H1 (cell line): ENCODE results near the gene RAB3GAP2. TPM values are rescaled to one million over a fixed set of nuclear protein-coding genes. Genes with fewer than 3 reads are reported as not detected.
"Not testable (repeated sequence)": the region's sequence is repeated elsewhere in the genome, so short reads cannot be mapped to it uniquely, and the experiment has no call there.

ENCODE experiments used
- CTCF ChIA-PET: fragments of 300-600 bp; sonication (Branson Sonifier 250); formaldehyde crosslinking; loops from one replicate; lab custom pipeline; 2021; ENCODE audit not compliant: partially characterized antibody; lab: Charles Lee
- POLR2A ChIA-PET: fragments of 300-600 bp; sonication (Branson Sonifier 250); formaldehyde crosslinking; loops from one replicate; lab custom pipeline; 2021; ENCODE audit warnings: inconsistent platforms; ENCODE audit not compliant: partially characterized antibody; lab: Charles Lee
- DNase-seq, 2 experiments: peaks; one replicate each; pipeline versions ENCODE4 v3.0.0 to v3.0.0-alpha.2; 2010 to 2022; ENCODE audit warnings: low spot score in 2 of 2, low read depth in 1 of 2, mixed read lengths in 1 of 2
- FAIRE-seq: peaks from 2 replicates; lab custom pipeline; 2011; peaks lifted over from hg19 to GRCh38; lab: Jason Lieb, UNC
- H2AFZ ChIP-seq: 2 replicates; pipeline ENCODE4 v1.8.1; 2012; ENCODE audit warnings: low read length, inconsistent platforms
- H2AK5ac ChIP-seq: 2 replicates; pipeline ENCODE4 v1.6.1; 2013; ENCODE audit warnings: low read depth, low read length
- H2BK120ac ChIP-seq: replicated peaks from 2 replicates; pipeline ENCODE3; 2013; ENCODE audit warnings: low read depth, low read length, inconsistent platforms
- H2BK12ac ChIP-seq: 2 replicates; pipeline ENCODE4 v1.6.1; 2013; ENCODE audit warnings: low read depth, low read length
- H2BK15ac ChIP-seq: 2 replicates; pipeline ENCODE4 v1.6.1; 2013; ENCODE audit warnings: low read length
- H2BK20ac ChIP-seq: 2 replicates; pipeline ENCODE4 v1.6.1; 2013; ENCODE audit warnings: low read length
- H2BK5ac ChIP-seq: 2 replicates; pipeline ENCODE4 v1.6.1; 2013; ENCODE audit warnings: low read depth, low read length
- H3K14ac ChIP-seq: 2 replicates; pipeline ENCODE4 v1.6.1; 2013; ENCODE audit warnings: inconsistent platforms; ENCODE audit not compliant: insufficient read length
- H3K18ac ChIP-seq: 2 replicates; pipeline ENCODE4 v1.6.1; 2013; ENCODE audit warnings: low read length; ENCODE audit errors: extremely low read depth
- H3K23ac ChIP-seq: 2 replicates; pipeline ENCODE4 v1.6.1; 2013; ENCODE audit warnings: inconsistent platforms; ENCODE audit not compliant: insufficient read length
- H3K23me2 ChIP-seq: 2 replicates; pipeline ENCODE4 v1.6.1; 2013; ENCODE audit warnings: low read depth, low read length
- H3K27ac ChIP-seq: 2 replicates; pipeline ENCODE4 v1.6.1; 2011; ENCODE audit warnings: low read depth, low read length, inconsistent platforms
- H3K27me3 ChIP-seq, 4 experiments: replicated peaks in 1 of 4; 1 replicate in 1 of 4; 2 replicates in 3 of 4; pipeline versions ENCODE4 v1.6.1 to v1.8.1; 2011 to 2013; ENCODE audit warnings: low read length in 3 of 4, mild to moderate bottlenecking in 3 of 4, inconsistent platforms in 2 of 4, mixed read lengths in 2 of 4, moderate library complexity in 1 of 4; ENCODE audit not compliant: control insufficient read depth in 3 of 4, insufficient read depth in 3 of 4; ENCODE audit errors: extremely low read depth in 1 of 4
- H3K36me3 ChIP-seq, 4 experiments: 2 replicates each; pipeline versions ENCODE4 v1.6.1 to v1.8.1; 2011 to 2013; ENCODE audit warnings: mild to moderate bottlenecking in 4 of 4, low read length in 3 of 4, moderate library complexity in 2 of 4, control low read depth in 1 of 4, inconsistent platforms in 1 of 4; ENCODE audit not compliant: insufficient read depth in 4 of 4, control insufficient read depth in 2 of 4
- H3K4ac ChIP-seq: replicated peaks from 2 replicates; pipeline ENCODE3; 2013; ENCODE audit warnings: low read length, low read depth, mixed read lengths, inconsistent platforms; ENCODE audit not compliant: insufficient read length
- H3K4me1 ChIP-seq, 4 experiments: replicated peaks in 1 of 4; 1 replicate in 1 of 4; 2 replicates in 3 of 4; pipeline versions ENCODE4 v1.6.1 to v1.8.1; 2011 to 2013; ENCODE audit warnings: low read length in 3 of 4, inconsistent platforms in 2 of 4, mixed read lengths in 1 of 4; ENCODE audit not compliant: insufficient read depth in 4 of 4, control insufficient read depth in 3 of 4
- H3K4me2 ChIP-seq, 2 experiments: 2 replicates each; pipeline versions ENCODE4 v1.6.1 to v1.8.1; 2011 to 2013; ENCODE audit warnings: low read depth in 2 of 2, low read length in 2 of 2, control low read depth in 1 of 2, inconsistent platforms in 1 of 2, mild to moderate bottlenecking in 1 of 2; ENCODE audit not compliant: insufficient read depth in 1 of 2
- H3K4me3 ChIP-seq, 4 experiments: fragments of 200-600, 300-600 bp in 1 of 4; sonication (generic), shearing (Covaris generic), sonication (Bioruptor Twin) in 1 of 4; 2 replicates each; pipeline versions ENCODE4 v1.5.1 to v1.8.1; 2011 to 2016; ENCODE audit warnings: low read length in 4 of 4, low read depth in 3 of 4, control low read depth in 2 of 4, inconsistent platforms in 2 of 4, mild to moderate bottlenecking in 2 of 4, mixed read lengths in 1 of 4, moderate library complexity in 1 of 4; ENCODE audit not compliant: insufficient read depth in 2 of 4; ENCODE audit errors: extremely low read depth in 1 of 4
- H3K56ac ChIP-seq: replicated peaks from 2 replicates; pipeline ENCODE3; 2013; ENCODE audit warnings: low read depth, mild to moderate bottlenecking, mixed read lengths, low read length, inconsistent platforms; ENCODE audit not compliant: insufficient read length
- H3K79me1 ChIP-seq: 2 replicates; pipeline ENCODE4 v1.6.1; 2013; ENCODE audit warnings: low read depth, low read length, control low read depth
- H3K79me2 ChIP-seq, 2 experiments: 2 replicates each; pipeline versions ENCODE4 v1.6.1 to v1.8.1; 2012 to 2013; ENCODE audit warnings: low read length in 2 of 2, mild to moderate bottlenecking in 2 of 2, inconsistent platforms in 1 of 2; ENCODE audit not compliant: insufficient read depth in 2 of 2, control insufficient read depth in 1 of 2
- H3K9ac ChIP-seq, 4 experiments: replicated peaks in 1 of 4; 1 replicate in 1 of 4; 2 replicates in 3 of 4; pipeline versions ENCODE4 v1.6.1 to v1.8.1; 2011 to 2013; ENCODE audit warnings: low read depth in 3 of 4, low read length in 3 of 4, control low read depth in 2 of 4, mild to moderate bottlenecking in 2 of 4, moderate library complexity in 2 of 4, inconsistent platforms in 1 of 4; ENCODE audit errors: extremely low read depth in 1 of 4
- H3K9me3 ChIP-seq, 2 experiments: 2 replicates each; pipeline versions ENCODE4 v1.6.1 to v1.8.1; 2012 to 2013; ENCODE audit warnings: mild to moderate bottlenecking in 2 of 2, moderate library complexity in 2 of 2, control low read depth in 1 of 2, inconsistent platforms in 1 of 2, low read depth in 1 of 2, low read length in 1 of 2, mixed read lengths in 1 of 2; ENCODE audit not compliant: insufficient read depth in 2 of 2
- H4K20me1 ChIP-seq, 2 experiments: replicated peaks in 1 of 2; 2 replicates each; pipeline versions ENCODE3 to v1.8.1; 2011 to 2013; ENCODE audit warnings: inconsistent platforms in 2 of 2, low read length in 2 of 2, mild to moderate bottlenecking in 1 of 2; ENCODE audit not compliant: insufficient read depth in 2 of 2, control insufficient read depth in 1 of 2
- H4K5ac ChIP-seq: 2 replicates; pipeline ENCODE4 v1.6.1; 2013; ENCODE audit warnings: low read length, low read depth, mixed read lengths, inconsistent platforms; ENCODE audit not compliant: insufficient read length
- H4K8ac ChIP-seq: 2 replicates; pipeline ENCODE4 v1.8.0; 2013; ENCODE audit warnings: mild to moderate bottlenecking, moderate library complexity, low read length, inconsistent platforms; ENCODE audit not compliant: insufficient read depth; ENCODE audit errors: extremely low read depth
- H4K91ac ChIP-seq: replicated peaks from 2 replicates; pipeline ENCODE3; 2013; ENCODE audit warnings: low read length, mixed read lengths, inconsistent platforms; ENCODE audit not compliant: insufficient read length
- WGBS, 2 experiments: shearing (Covaris generic) in 1 of 2; methylation state at CpG; one replicate each; pipeline versions ENCODE4 v1.1.6 to v1.1.7; 2013 to 2015; ENCODE audit warnings: low lambda C conversion rate in 2 of 2, mixed read lengths in 2 of 2, inconsistent platforms in 1 of 2, low coverage in 1 of 2, missing lambda C conversion rate in 1 of 2; ENCODE audit not compliant: insufficient replicate concordance in 2 of 2, insufficient coverage in 1 of 2, insufficient read length in 1 of 2; ENCODE audit errors: extremely low coverage in 1 of 2, missing lambda C conversion rate in 1 of 2; 5-methylcytosine and 5-hydroxymethylcytosine counted together
- polyA plus RNA-seq, 7 experiments: library from polyadenylated mRNA; depleted of rRNA in 3 of 7; stranded (reverse) in 5 of 7; unstranded in 2 of 7; fragments of >200 nt in 5 of 7; fragments of 200-250 nt in 2 of 7; gene quantifications; 1 replicate in 5 of 7; 2 replicates in 1 of 7; 4 replicates in 1 of 7; pipeline versions ENCODE4 v1.2.1 to v1.2.3, GENCODE V29; 2011 to 2013; ENCODE audit warnings: missing spikeins in 2 of 7, mixed read lengths in 2 of 7
- total RNA-seq: library from RNA; stranded (reverse); fragmentation: NEBNext Ultra II Directional; extraction: Animal tissue kit (Norgen Biotek cat#: 25700); gene quantifications from 2 replicates; pipeline ENCODE4 v1.2.1, GENCODE V29; 2021

The RAB3GAP2 gene
- total and polyA plus RNA-seq, 2 of the 8 experiments (the other 6 are each of a cell fraction or from before 2014, with no cell fraction given): 19.7 to 52.7 TPM

DNA sequence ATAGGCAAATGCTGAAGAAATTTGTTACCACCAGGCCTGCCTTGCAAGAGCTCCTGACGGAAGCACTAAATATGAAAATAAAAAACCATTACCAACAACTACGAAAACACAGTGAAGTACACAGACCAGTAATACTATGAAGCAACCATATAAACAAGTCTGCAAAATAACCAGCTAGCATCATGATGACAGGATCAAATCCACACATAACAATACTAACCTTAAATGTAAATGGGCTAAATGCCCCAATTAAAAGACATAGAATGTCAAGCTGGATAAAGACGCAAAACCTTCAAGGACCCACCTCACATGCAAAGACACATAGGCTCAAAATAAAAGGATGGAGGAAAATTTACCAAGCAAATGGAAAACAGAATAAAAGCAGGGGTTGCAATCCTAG lies 16.1 kb downstream of the RAB3GAP2 start:
- ChIA-PET CTCF (interaction anchor here (1.1 kb wide), 1 partner anchor 11 kb away, joined by 3 read pairs; no protein-coding TSS in a partner anchor), POLR2A (interaction anchor here (1.1 kb wide), 1 partner anchor 9 kb away, joined by 3 read pairs; no protein-coding TSS in a partner anchor)
- H3K4me2 ChIP-seq, H4K20me1 ChIP-seq, H3K4ac ChIP-seq, H2AFZ ChIP-seq, H3K27me3 ChIP-seq, H3K23ac ChIP-seq, H4K91ac ChIP-seq, H2BK120ac ChIP-seq, H3K4me3 ChIP-seq, H4K8ac ChIP-seq, H3K79me1 ChIP-seq, H3K18ac ChIP-seq, FAIRE-seq, DNase-seq, H2BK15ac ChIP-seq, H3K56ac ChIP-seq, H3K14ac ChIP-seq, H2BK12ac ChIP-seq, H3K9me3 ChIP-seq, H3K23me2 ChIP-seq, H3K4me1 ChIP-seq, H4K5ac ChIP-seq, H3K27ac ChIP-seq, H2BK5ac ChIP-seq, H3K9ac ChIP-seq, H2AK5ac ChIP-seq, H2BK20ac ChIP-seq: not testable (repeated sequence)
- WGBS, 2 experiments: 75% methylated on average over 3 of the region's 3 CpGs; no CpG with 5 or more reads in 1 of the 2 experiments
- peaks cover 0 to 73% of the 10 kb centered on the region in 2 experiments; a peak in 2 of 4 replicates for H3K79me2 ChIP-seq
- H3K36me3 ChIP-seq: peaks cover 0 to 20% (median 8%) of the 10 kb centered on the region in 4 experiments; a peak in 5 of 8 replicates
